GM12878 (cell line): ENCODE measurements around the gene SELENOO. TPM values are rescaled to one million over a fixed set of nuclear protein-coding genes. Genes with fewer than 3 reads are reported as not detected.

Source experiments
- ATF7 ChIP-seq: fragments of 450-650 bp; IDR thresholded peaks from 2 replicates; pipeline ENCODE4 v1.6.1; 2016; ENCODE audit warnings: low read depth, mild to moderate bottlenecking
- BCL11A ChIP-seq: IDR thresholded peaks from 2 replicates; pipeline ENCODE4 v1.6.1; 2011; ENCODE audit warnings: low read depth, low read length
- CBFB ChIP-seq: IDR thresholded peaks from 2 replicates; pipeline ENCODE4 v1.6.1; 2016; ENCODE audit warnings: antibody characterized with exemption, low read depth
- CEBPZ ChIP-seq: fragments of 150-350 bp; IDR thresholded peaks from 2 replicates; pipeline ENCODE4 v1.6.1; 2016; ENCODE audit warnings: low read depth, low read length
- GABPA ChIP-seq: IDR thresholded peaks from 2 replicates; pipeline ENCODE4 v1.6.1; 2014; ENCODE audit warnings: antibody characterized with exemption, low read depth, mild to moderate bottlenecking, inconsistent platforms
- MEF2B ChIP-seq: fragments of 450-650 bp; IDR thresholded peaks from 2 replicates; pipeline ENCODE4 v1.6.1; 2018; ENCODE audit warnings: mild to moderate bottlenecking, moderate library complexity; ENCODE audit not compliant: partially characterized antibody, poor library complexity, severe bottlenecking
- NFYB ChIP-seq: IDR thresholded peaks from 2 replicates; pipeline ENCODE4 v1.6.1; 2011; ENCODE audit warnings: low read depth, mild to moderate bottlenecking, low read length, improper control_type of control experiment, moderate library complexity; ENCODE audit not compliant: insufficient read depth
- POLR2A ChIP-seq: IDR thresholded peaks from 2 replicates; pipeline ENCODE4 v1.6.1; 2011; ENCODE audit warnings: low read depth, mild to moderate bottlenecking, low read length
- PRDM15 ChIP-seq: fragments of 450-650 bp; formaldehyde crosslinking; IDR thresholded peaks from 2 replicates; pipeline ENCODE4 v1.4.0; 2020; ENCODE audit warnings: mild to moderate bottlenecking, moderate library complexity
- ZBTB4 ChIP-seq: fragments of 450-650 bp; formaldehyde crosslinking; IDR thresholded peaks from 2 replicates; pipeline ENCODE4 v1.4.0; 2022; ENCODE audit warnings: mild to moderate bottlenecking, moderate library complexity
- polyA plus RNA-seq, 11 experiments: library from polyadenylated mRNA; depleted of rRNA in 4 of 11; unstranded in 6 of 11; stranded (reverse) in 5 of 11; fragments of >200 nt; fragmentation: Nextera tagmentation in 4 of 11; fragmentation: Illumina TruSeq in 1 of 11; extraction: Ambion mirVana in 4 of 11; extraction: Trizol in 1 of 11; gene quantifications; 1 replicate in 1 of 11; 2 replicates in 10 of 11; pipeline versions ENCODE4 v1.2.1 to v1.2.3, GENCODE V29; 2011 to 2016; ENCODE audit warnings: inconsistent platforms in 2 of 11, missing spikeins in 2 of 11, low read depth in 1 of 11
- total RNA-seq, 4 experiments: library from RNA; depleted of rRNA in 3 of 4; stranded (reverse); fragments of >200 nt in 3 of 4; fragmentation: Illumina TruSeq in 1 of 4; extraction: Trizol in 1 of 4; gene quantifications; 2 replicates each; pipeline versions ENCODE4 v1.2.1 to v1.2.3, GENCODE V29; 2013 to 2021
- TF ChIP-seq, protein P1 (sequence below): fragments of 450-650 bp; IDR thresholded peaks from 2 replicates; pipeline ENCODE4 v1.6.1; 2016; ENCODE audit warnings: mild to moderate bottlenecking, moderate library complexity, borderline replicate concordance
- TF ChIP-seq, protein P2 (sequence below): fragments of 450-650 bp; IDR thresholded peaks from 2 replicates; pipeline ENCODE4 v1.6.1; 2016; ENCODE audit warnings: mild to moderate bottlenecking
- TF ChIP-seq, protein P3 (sequence below): IDR thresholded peaks from 2 replicates; pipeline ENCODE4 v1.6.1; 2012; ENCODE audit warnings: low read depth, low read length, improper control_type of control experiment

Gene SELENOO
- total and polyA plus RNA-seq, 10 of the 15 experiments (the other 5 are each of a cell fraction or from before 2014, with no cell fraction given), result 0.42 to 23.3 (median 3.3) TPM

DNA sequence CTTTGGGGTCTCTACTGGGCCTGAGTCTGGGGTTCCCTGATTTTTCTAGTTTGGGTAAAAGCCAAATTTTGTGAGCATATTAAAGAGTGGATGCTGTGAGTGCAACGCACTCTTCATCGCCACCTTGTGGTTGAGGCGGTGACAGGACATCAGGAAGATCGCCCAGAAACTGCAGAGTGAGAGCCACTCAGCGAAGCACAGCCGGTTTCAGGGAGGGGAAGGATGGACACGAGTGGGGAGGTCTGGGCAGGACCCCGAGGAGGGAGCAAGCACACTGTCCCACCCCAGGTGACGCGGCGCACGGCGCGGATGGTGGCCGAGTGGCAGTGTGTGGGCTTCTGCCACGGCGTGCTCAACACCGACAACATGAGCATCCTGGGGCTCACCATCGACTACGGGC, 9.1 kb downstream of the SELENOO start (continued):
- TF ChIP-seq, protein P1, sequence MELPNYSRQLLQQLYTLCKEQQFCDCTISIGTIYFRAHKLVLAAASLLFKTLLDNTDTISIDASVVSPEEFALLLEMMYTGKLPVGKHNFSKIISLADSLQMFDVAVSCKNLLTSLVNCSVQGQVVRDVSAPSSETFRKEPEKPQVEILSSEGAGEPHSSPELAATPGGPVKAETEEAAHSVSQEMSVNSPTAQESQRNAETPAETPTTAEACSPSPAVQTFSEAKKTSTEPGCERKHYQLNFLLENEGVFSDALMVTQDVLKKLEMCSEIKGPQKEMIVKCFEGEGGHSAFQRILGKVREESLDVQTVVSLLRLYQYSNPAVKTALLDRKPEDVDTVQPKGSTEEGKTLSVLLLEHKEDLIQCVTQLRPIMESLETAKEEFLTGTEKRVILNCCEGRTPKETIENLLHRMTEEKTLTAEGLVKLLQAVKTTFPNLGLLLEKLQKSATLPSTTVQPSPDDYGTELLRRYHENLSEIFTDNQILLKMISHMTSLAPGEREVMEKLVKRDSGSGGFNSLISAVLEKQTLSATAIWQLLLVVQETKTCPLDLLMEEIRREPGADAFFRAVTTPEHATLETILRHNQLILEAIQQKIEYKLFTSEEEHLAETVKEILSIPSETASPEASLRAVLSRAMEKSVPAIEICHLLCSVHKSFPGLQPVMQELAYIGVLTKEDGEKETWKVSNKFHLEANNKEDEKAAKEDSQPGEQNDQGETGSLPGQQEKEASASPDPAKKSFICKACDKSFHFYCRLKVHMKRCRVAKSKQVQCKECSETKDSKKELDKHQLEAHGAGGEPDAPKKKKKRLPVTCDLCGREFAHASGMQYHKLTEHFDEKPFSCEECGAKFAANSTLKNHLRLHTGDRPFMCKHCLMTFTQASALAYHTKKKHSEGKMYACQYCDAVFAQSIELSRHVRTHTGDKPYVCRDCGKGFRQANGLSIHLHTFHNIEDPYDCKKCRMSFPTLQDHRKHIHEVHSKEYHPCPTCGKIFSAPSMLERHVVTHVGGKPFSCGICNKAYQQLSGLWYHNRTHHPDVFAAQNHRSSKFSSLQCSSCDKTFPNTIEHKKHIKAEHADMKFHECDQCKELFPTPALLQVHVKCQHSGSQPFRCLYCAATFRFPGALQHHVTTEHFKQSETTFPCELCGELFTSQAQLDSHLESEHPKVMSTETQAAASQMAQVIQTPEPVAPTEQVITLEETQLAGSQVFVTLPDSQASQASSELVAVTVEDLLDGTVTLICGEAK, result no peak
- TF ChIP-seq NFYB (no peak), CBFB (no peak), ZBTB4 (CRISPR knock-in tag) (no peak), GABPA (no peak), PRDM15 (CRISPR knock-in tag) (no peak), MEF2B (no peak), POLR2A (0 out of 2 replicates have a peak, but pooled peaks have one; percentile 12), BCL11A (no peak), ATF7 (no peak), CEBPZ (no peak)
- TF ChIP-seq, protein P2, sequence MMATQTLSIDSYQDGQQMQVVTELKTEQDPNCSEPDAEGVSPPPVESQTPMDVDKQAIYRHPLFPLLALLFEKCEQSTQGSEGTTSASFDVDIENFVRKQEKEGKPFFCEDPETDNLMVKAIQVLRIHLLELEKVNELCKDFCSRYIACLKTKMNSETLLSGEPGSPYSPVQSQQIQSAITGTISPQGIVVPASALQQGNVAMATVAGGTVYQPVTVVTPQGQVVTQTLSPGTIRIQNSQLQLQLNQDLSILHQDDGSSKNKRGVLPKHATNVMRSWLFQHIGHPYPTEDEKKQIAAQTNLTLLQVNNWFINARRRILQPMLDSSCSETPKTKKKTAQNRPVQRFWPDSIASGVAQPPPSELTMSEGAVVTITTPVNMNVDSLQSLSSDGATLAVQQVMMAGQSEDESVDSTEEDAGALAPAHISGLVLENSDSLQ, result peak; percentile 56; the same call in 1 of the 2 replicates
- TF ChIP-seq, protein P3, sequence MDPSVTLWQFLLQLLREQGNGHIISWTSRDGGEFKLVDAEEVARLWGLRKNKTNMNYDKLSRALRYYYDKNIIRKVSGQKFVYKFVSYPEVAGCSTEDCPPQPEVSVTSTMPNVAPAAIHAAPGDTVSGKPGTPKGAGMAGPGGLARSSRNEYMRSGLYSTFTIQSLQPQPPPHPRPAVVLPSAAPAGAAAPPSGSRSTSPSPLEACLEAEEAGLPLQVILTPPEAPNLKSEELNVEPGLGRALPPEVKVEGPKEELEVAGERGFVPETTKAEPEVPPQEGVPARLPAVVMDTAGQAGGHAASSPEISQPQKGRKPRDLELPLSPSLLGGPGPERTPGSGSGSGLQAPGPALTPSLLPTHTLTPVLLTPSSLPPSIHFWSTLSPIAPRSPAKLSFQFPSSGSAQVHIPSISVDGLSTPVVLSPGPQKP, result no peak
